HG02759 (cell line): ENCODE measurements around the gene EMILIN1.

Source experiments
- ATAC-seq: cut with Tn5 transposase; IDR thresholded peaks from one replicate; pipeline ENCODE4 v1.9.1; 2021; ENCODE audit warnings: mild to moderate bottlenecking, moderate library complexity; ENCODE audit not compliant: unreplicated experiment

Gene EMILIN1

DNA sequence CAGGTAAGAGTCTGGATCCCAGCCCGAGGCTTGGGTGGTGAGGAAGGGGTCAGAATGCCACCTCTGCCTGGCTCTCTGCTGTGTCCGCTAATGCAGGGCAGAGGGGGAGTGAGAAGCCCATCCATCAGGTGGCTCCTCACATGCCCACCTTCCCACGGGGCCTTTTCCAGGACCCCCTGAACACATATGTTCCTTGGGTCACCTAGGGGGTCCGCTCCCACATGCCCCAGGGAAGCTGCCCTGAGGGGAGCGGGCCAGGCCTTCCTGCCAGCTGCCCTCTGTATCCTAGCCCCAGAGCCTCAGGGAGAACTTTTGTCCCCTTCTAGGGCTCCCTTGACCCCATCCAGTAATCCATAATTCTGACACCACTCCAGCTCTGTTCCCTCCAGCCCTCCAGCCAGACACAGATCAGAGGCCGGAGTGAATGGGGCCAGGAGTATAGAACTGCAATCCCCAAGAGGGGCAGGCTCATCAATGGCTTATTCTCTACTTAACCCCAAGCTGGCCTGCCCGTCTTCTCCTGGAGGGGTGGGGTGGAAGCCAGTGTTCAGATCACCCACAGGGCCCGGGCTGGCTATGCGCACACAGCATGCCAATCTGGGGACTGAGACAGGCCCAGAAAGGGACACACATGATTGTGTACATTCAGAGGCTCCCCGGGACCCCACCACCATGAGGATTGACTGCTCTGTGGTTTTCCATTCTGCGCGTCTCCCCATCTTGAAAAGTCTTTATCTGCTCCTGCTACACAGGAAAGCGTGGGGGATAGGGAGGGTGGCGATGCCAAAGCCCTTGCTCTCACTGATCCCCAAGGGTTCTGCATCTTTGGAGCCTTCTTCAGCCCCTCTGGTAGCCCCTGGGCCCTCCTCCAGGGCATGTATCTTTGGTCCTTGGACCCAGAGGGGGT, 1.1 kb downstream of the EMILIN1 start:
- ATAC-seq: no peak

DNA sequence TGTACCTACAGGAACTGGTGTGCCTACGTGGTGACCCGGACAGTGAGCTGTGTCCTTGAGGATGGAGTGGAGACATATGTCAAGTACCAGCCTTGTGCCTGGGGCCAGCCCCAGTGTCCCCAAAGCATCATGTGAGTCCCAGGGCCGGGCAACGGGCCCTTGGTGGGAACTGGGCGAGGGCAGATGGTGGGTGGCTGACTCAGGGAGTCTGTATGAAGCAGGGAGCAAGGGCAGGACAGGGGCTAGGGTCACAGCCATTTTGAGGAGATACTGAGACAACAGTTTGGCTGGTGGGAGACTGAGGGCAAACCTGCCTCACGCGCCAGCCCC, 1.7 kb downstream of the EMILIN1 start:
- ATAC-seq: no peak

GRCh38 chr2:27080603-27080936, 2.2 kb downstream of the EMILIN1 start:
- ATAC-seq: no peak

DNA sequence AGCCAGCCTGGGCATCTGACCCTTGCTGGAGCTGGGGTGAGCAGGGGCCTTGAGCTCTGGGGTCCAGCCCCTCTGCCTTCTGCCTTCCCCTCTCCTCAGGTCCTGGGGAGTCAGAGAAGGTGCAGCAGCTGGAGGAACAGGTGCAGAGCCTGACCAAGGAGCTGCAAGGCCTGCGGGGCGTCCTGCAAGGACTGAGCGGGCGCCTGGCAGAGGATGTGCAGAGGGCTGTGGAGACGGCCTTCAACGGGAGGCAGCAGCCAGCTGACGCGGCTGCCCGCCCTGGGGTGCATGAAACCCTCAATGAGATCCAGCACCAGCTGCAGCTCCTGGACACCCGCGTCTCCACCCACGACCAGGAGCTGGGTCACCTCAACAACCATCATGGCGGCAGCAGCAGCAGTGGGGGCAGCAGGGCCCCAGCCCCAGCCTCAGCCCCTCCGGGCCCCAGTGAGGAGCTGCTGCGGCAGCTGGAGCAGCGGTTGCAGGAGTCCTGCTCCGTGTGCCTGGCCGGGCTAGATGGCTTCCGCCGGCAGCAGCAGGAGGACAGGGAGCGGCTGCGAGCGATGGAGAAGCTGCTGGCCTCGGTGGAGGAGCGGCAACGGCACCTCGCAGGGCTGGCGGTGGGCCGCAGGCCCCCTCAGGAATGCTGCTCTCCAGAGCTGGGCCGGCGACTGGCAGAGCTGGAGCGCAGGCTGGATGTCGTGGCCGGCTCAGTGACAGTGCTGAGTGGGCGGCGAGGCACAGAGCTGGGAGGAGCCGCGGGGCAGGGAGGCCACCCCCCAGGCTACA, 3.8 kb downstream of the EMILIN1 start:
- no peak for ATAC-seq

DNA sequence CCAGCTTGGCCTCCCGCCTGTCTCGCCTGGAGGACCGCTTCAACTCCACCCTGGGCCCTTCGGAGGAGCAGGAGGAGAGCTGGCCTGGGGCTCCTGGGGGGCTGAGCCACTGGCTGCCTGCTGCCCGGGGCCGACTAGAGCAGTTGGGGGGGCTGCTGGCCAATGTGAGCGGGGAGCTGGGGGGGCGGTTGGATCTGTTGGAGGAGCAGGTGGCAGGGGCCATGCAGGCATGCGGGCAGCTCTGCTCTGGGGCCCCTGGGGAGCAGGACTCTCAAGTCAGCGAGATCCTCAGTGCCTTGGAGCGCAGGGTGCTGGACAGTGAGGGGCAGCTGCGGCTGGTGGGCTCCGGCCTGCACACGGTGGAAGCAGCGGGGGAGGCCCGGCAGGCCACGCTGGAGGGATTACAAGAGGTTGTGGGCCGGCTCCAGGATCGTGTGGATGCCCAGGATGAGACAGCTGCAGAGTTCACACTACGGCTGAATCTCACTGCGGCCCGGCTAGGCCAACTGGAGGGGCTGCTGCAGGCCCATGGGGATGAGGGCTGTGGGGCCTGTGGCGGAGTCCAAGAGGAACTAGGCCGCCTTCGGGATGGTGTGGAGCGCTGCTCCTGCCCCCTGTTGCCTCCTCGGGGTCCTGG, 4.5 kb downstream of the EMILIN1 start:
- no peak for ATAC-seq

DNA sequence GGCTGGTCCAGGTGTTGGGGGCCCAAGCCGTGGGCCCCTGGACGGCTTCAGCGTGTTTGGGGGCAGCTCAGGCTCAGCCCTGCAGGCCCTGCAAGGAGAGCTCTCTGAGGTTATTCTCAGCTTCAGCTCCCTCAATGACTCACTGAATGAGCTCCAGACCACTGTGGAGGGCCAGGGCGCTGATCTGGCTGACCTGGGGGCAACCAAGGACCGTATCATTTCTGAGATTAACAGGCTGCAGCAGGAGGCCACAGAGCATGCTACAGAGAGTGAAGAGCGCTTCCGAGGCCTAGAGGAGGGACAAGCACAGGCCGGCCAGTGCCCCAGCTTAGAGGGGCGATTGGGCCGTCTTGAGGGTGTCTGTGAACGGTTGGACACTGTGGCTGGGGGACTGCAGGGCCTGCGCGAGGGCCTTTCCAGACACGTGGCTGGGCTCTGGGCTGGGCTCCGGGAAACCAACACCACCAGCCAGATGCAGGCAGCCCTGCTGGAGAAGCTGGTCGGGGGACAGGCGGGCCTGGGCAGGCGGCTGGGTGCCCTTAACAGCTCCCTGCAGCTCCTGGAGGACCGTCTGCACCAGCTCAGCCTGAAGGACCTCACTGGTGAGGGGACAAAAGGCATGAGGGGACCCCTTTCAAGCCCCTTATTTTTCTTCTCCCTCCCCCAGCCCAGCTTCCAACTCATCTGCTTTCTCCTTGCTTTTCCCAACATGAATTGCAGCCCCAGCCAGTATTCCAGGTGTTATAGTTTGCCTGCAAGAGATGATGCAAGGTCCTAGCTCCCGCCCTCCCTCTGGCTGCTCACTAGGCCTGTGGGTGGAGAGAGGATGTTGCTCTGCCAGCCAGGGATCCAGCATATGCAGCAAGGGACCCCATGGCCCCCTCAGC, 5.2 kb downstream of the EMILIN1 start:
- no peak for ATAC-seq

GRCh38 chr2:27084297-27085061, 6.1 kb downstream of the EMILIN1 start:
- no peak for ATAC-seq

GRCh38 chr2:27085062-27085672, 6.8 kb downstream of the EMILIN1 start:
- ATAC-seq: no peak

- ATAC-seq: peak; percentile 3
These were observed 7.3 kb downstream of the EMILIN1 start for GRCh38 chr2:27085673-27086089.

GRCh38 chr2:27086090-27086723, 7.8 kb downstream of the EMILIN1 start:
- peak; percentile 85 for ATAC-seq

DNA sequence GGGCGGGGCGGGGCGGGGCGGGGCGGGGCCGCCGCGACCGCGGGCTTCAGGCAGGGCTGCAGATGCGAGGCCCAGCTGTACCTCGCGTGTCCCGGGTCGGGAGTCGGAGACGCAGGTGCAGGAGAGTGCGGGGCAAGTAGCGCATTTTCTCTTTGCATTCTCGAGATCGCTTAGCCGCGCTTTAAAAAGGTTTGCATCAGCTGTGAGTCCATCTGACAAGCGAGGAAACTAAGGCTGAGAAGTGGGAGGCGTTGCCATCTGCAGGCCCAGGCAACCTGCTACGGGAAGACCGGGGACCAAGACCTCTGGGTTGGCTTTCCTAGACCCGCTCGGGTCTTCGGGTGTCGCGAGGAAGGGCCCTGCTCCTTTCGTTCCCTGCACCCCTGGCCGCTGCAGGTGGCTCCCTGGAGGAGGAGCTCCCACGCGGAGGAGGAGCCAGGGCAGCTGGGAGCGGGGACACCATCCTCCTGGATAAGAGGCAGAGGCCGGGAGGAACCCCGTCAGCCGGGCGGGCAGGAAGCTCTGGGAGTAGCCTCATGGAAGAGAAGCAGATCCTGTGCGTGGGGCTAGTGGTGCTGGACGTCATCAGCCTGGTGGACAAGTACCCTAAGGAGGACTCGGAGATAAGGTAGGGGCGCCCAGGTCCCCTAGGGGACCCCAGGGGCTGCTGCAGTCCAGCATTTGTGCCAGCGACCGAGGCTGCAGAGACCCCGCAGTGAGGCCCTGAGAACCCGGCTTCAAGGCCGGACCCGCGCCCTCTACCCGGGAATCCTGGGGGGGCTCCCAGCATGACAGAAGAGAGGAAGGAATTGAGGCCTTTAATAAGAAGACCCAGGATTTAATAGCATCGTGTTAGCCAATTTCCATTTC, 8.5 kb downstream of the EMILIN1 start, which contains the start of gene KHK:
Gene KHK (plus strand): TSS at position 49 of the 870 bp plus-strand sequence. CDS start 488 bp downstream, at position 537.
- ATAC-seq: no peak

GRCh38 chr2:27087823-27088410, 9.5 kb downstream of the EMILIN1 start:
- ATAC-seq: no peak

- ATAC-seq: no peak
These were observed 10.2 kb downstream of the EMILIN1 start for GRCh38 chr2:27088634-27089033.

GRCh38 chr2:27089111-27089954, 10.9 kb downstream of the EMILIN1 start:
- ATAC-seq: no peak

GRCh38 chr2:27091746-27092695, 13.6 kb downstream of the EMILIN1 start:
- no peak for ATAC-seq
